ENCODE measurements around the gene COL4A2.

The COL4A2 gene

GRCh38 chr13:110382229-110382628 is 75.1 kb downstream of the COL4A2 start:
- Histone ChIP-seq H3K36me3 (ENCODE audit: insufficient read depth, low read length) (no peaks in the 10 kb centered on the region), H3K4me1 (ENCODE audit: insufficient read depth, low read length, poor library complexity, severe bottlenecking) (no peaks in the 10 kb centered on the region), H3K9me3 (ENCODE audit: insufficient read depth, low read depth, low read length) (no peaks in the 10 kb centered on the region), H3K9me2 (replicated peaks; ENCODE audit: low read depth, low read length) (no peaks in the 10 kb centered on the region), H4K20me1 (ENCODE audit: insufficient read depth, low read length, poor library complexity, severe bottlenecking) (no peaks in the 10 kb centered on the region), H3K79me2 (ENCODE audit: insufficient read depth, low read length) (no peaks in the 10 kb centered on the region), H2AFZ (ENCODE audit: low read length) (no peak overlapping the region), H3F3A (ENCODE audit: low read depth) (peaks cover 4% of the 10 kb centered on the region), H3K4me3 (ENCODE audit: low read length, poor library complexity, severe bottlenecking) (no peak overlapping the region), H3K9ac (ENCODE audit: low read depth, low read length, poor library complexity, severe bottlenecking) (no peak overlapping the region), H3K27me3 (ENCODE audit: insufficient read depth, low read length, poor library complexity, severe bottlenecking) (no peaks in the 10 kb centered on the region), H3K4me2 (ENCODE audit: low read depth, low read length, poor library complexity, severe bottlenecking) (no peak overlapping the region)
- TF ChIP-seq, protein P1, sequence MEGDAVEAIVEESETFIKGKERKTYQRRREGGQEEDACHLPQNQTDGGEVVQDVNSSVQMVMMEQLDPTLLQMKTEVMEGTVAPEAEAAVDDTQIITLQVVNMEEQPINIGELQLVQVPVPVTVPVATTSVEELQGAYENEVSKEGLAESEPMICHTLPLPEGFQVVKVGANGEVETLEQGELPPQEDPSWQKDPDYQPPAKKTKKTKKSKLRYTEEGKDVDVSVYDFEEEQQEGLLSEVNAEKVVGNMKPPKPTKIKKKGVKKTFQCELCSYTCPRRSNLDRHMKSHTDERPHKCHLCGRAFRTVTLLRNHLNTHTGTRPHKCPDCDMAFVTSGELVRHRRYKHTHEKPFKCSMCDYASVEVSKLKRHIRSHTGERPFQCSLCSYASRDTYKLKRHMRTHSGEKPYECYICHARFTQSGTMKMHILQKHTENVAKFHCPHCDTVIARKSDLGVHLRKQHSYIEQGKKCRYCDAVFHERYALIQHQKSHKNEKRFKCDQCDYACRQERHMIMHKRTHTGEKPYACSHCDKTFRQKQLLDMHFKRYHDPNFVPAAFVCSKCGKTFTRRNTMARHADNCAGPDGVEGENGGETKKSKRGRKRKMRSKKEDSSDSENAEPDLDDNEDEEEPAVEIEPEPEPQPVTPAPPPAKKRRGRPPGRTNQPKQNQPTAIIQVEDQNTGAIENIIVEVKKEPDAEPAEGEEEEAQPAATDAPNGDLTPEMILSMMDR (conservative IDR thresholded peaks at IDR 0.05; ENCODE audit: low read length), result no peak
- no peak for TF ChIP-seq EZH2phosphoT487 (IDR thresholded peaks at IDR 0.05; ENCODE audit: borderline replicate concordance)

DNA sequence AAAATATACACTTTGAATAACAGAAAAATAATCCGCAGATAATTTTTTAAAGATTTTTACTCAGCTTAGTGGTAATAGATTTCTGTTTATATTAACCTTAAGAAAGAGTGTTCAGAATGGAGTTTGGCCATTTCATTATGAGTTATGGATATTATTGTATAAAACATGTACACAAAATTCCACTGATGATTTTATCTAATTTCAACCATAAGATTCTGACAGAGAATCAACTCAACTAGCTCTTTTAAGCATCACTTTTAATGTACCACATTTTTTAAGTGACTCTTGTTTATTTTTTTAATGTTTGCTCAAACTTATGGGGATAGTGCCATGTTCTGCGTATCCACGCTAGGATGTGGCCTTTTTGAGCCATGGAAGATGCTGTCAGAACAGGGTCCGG is 75.7 kb downstream of the COL4A2 start:
- H3K36me3 ChIP-seq (ENCODE audit: insufficient read depth, low read length), result no peaks in the 10 kb centered on the region
- H3K9ac ChIP-seq (ENCODE audit: low read depth, low read length, poor library complexity, severe bottlenecking), result no peak overlapping the region
- no peak overlapping the region for H2AFZ ChIP-seq (ENCODE audit: low read length)
- H3K27me3 ChIP-seq (ENCODE audit: insufficient read depth, low read length, poor library complexity, severe bottlenecking), result no peaks in the 10 kb centered on the region
- no peaks in the 10 kb centered on the region for H3K79me2 ChIP-seq (ENCODE audit: insufficient read depth, low read length)
- no peak overlapping the region for H3K4me3 ChIP-seq (ENCODE audit: low read length, poor library complexity, severe bottlenecking)
- TF ChIP-seq, protein P1 (conservative IDR thresholded peaks at IDR 0.05; ENCODE audit: low read length), result no peak
- TF ChIP-seq EZH2phosphoT487 (IDR thresholded peaks at IDR 0.05; ENCODE audit: borderline replicate concordance), result no peak
- H4K20me1 ChIP-seq (ENCODE audit: insufficient read depth, low read length, poor library complexity, severe bottlenecking), result no peaks in the 10 kb centered on the region
- H3K9me2 ChIP-seq (replicated peaks; ENCODE audit: low read depth, low read length), result no peaks in the 10 kb centered on the region
- no peak overlapping the region for H3K4me2 ChIP-seq (ENCODE audit: low read depth, low read length, poor library complexity, severe bottlenecking)
- H3K4me1 ChIP-seq (ENCODE audit: insufficient read depth, low read length, poor library complexity, severe bottlenecking), result peaks cover 2% of the 10 kb centered on the region
- no peaks in the 10 kb centered on the region for H3K9me3 ChIP-seq (ENCODE audit: insufficient read depth, low read depth, low read length)
- H3F3A ChIP-seq (ENCODE audit: low read depth), result peaks cover 4% of the 10 kb centered on the region

- Histone ChIP-seq H3F3A (ENCODE audit: low read depth) (peaks cover 4% of the 10 kb centered on the region), H3K9ac (ENCODE audit: low read depth, low read length, poor library complexity, severe bottlenecking) (no peak overlapping the region), H4K20me1 (ENCODE audit: insufficient read depth, low read length, poor library complexity, severe bottlenecking) (no peaks in the 10 kb centered on the region), H3K9me2 (replicated peaks; ENCODE audit: low read depth, low read length) (no peaks in the 10 kb centered on the region), H2AFZ (ENCODE audit: low read length) (peak overlapping the region; percentile 40), H3K4me3 (ENCODE audit: low read length, poor library complexity, severe bottlenecking) (peak overlapping the region; percentile 53), H3K36me3 (ENCODE audit: insufficient read depth, low read length) (no peaks in the 10 kb centered on the region), H3K4me2 (ENCODE audit: low read depth, low read length, poor library complexity, severe bottlenecking) (peak overlapping the region; percentile 69), H3K9me3 (ENCODE audit: insufficient read depth, low read depth, low read length) (no peaks in the 10 kb centered on the region), H3K79me2 (ENCODE audit: insufficient read depth, low read length) (no peaks in the 10 kb centered on the region), H3K27me3 (ENCODE audit: insufficient read depth, low read length, poor library complexity, severe bottlenecking) (no peaks in the 10 kb centered on the region), H3K4me1 (ENCODE audit: insufficient read depth, low read length, poor library complexity, severe bottlenecking) (peaks cover 10% of the 10 kb centered on the region)
- TF ChIP-seq EZH2phosphoT487 (IDR thresholded peaks at IDR 0.05; ENCODE audit: borderline replicate concordance), result no peak
- TF ChIP-seq, protein P1 (conservative IDR thresholded peaks at IDR 0.05; ENCODE audit: low read length), result no peak
Measured at GRCh38 chr13:110387451-110388107, 80.5 kb downstream of the COL4A2 start.
